ENCODE measurements around the gene NAV3.
"Not testable (repeated sequence)": the region's sequence is repeated elsewhere in the genome, so short reads cannot be mapped to it uniquely, and the experiment has no call there.

DNA sequence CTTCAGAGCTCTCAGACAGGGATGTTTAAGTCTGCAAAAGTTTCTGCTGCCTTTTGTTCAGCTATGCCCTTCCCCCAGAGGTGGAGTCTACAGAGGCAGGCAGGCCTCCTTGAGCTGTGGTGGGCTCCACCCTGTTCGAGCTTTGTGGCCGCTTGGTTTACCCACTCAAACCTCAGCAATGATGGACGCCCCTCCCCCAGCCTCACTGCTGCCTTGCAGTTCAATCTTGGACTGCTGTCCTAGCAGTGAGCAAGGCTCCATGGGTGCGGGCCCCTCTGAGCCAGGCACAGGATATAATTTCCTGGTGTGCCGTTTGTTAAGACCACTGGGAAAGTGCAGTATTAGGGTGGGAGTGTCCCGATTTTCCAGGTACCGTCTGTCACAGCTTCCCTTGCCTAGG, 427.0 kb downstream of the NAV3 start:
- TF ChIP-seq, protein P1, sequence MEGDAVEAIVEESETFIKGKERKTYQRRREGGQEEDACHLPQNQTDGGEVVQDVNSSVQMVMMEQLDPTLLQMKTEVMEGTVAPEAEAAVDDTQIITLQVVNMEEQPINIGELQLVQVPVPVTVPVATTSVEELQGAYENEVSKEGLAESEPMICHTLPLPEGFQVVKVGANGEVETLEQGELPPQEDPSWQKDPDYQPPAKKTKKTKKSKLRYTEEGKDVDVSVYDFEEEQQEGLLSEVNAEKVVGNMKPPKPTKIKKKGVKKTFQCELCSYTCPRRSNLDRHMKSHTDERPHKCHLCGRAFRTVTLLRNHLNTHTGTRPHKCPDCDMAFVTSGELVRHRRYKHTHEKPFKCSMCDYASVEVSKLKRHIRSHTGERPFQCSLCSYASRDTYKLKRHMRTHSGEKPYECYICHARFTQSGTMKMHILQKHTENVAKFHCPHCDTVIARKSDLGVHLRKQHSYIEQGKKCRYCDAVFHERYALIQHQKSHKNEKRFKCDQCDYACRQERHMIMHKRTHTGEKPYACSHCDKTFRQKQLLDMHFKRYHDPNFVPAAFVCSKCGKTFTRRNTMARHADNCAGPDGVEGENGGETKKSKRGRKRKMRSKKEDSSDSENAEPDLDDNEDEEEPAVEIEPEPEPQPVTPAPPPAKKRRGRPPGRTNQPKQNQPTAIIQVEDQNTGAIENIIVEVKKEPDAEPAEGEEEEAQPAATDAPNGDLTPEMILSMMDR (IDR thresholded peaks at IDR 0.05 in 8 of 11, conservative IDR thresholded peaks at IDR 0.05 in 3 of 11): not testable (repeated sequence)
- not testable (repeated sequence) for TF ChIP-seq POLR2A (IDR thresholded peaks at IDR 0.05)

All from spleen (tissue), 7 donors.